ENCODE results near the gene SSUH2.
"Not testable (repeated sequence)": the region's sequence is repeated elsewhere in the genome, so short reads cannot be mapped to it uniquely, and the experiment has no call there.

Gene SSUH2

DNA sequence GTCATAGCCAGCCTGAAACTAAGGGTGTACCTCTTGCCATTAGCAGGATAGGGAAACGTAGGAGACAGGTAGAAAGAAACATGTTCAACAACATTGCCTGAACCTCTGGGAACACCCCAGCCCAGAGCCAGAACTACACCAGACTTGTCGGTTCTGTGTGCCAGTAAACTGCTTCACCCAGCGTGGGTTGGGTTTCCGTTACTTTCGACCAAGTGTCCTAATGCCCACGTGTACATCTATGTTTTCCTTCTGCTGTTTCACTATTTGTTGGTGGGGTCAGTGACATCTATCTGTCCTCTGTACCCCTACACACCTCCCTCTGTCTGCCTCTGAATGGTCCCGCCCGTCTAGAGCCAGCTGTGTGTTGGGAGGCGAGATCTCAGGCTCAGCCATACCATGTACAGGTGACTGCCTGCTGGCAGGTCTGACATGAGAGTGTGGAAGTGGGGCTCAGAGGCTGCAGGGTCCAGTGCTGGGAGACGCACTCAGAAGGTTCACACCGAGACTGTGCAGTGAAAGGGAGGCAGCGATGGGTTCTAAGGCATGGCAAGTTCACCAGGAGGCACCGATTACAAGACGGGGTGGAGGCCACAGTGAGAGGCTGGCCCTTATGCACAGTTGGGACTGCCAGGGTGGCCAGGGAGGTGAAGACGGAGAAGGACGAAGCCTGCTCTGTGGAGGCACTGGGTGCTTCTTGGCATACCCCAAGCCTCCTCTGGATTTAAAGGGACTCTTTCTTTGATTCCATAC lies 36.4 kb downstream of the SSUH2 start:
- DNase-seq, result no peak

- peak; percentile 80 for DNase-seq
Measured at GRCh38 chr3:8607234-8608040, 37.2 kb downstream of the SSUH2 start.

DNA sequence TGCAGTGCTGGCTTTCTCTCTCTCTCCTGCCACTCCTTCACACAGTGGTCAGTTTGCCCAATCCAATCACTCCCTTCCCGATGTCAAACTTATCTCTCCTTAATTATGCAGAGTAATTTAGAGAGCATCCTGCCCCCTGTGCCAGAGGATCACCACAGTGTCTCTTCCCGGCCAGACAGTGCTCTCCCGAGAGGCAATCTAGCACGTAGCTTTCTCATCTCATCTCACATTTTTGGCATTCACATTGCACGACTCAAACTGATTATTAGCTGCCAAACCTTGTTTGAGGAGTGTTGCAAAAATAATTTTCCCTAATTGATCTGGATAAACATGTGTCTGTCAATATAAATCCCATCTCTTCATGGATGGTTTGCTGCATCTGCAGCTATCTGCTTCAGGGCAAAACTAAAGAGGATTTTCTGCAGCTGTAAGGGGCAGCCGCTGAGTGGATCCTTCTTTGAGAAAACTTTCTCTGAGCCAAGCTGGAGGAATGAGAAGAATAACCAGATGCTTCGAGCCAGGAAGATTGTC lies 37.8 kb downstream of the SSUH2 start:
- peak; percentile 72 for DNase-seq

DNA sequence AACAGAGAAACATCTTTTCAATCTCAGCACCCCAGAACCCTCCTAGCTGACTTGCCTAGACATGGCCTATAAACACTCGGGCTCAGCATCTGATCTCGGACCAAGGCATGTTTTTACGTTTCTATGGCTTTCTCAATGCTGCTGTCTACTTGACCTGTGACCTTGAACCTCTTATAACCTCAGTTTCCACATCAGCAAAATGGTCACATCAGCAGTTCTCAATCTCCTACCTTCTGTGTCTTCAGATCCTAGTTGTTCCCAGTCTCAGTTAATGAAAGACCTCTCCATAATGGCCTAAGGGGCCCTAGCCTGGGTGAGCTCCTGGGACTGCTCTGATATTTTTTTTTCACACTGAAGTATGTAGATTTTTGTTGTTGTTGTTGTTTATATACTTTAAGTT lies 39.6 kb downstream of the SSUH2 start:
- no peak for DNase-seq

DNA sequence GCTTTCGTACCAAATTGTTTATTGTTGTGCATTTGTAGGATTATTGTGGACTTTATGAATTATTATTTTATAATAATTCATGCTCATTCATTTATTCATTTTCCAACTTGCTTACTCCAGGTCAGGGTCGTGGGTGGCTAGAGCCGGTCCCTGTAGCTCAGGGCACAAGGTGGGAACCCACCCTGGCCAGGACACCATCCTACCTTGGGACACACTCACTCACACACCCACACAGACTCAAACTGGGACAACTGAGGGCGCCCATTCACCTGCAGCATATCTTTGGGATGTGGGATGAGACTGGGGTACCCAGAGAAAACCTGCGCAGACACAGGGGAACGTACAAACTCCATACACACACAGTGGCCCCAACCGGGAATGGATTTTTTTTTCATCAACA lies 40.6 kb downstream of the SSUH2 start:
- DNase-seq, result no peak

- no peak for DNase-seq
Measured at GRCh38 chr3:8603115-8603710, 41.4 kb downstream of the SSUH2 start.

DNA sequence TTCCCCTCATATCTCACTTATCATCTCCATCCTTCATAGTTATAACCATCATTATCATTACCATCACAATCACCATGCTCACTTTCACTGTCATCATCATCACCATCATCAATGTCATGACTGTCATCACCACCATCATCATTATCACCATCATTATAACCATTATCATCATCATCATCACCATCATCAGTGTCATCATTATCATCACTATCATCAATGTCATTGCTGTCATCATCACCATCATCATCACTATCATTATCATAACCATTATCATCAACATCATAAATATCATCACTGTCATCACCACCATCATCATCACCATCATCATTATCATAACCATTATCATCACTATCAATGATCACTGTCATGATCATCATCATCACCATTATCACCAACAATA lies 44.1 kb downstream of the SSUH2 start:
- DNase-seq, result no peak

- DNase-seq, result no peak
Measured at GRCh38 chr3:8599146-8599545, 45.5 kb downstream of the SSUH2 start.

GRCh38 chr3:8597219-8597853 lies 47.3 kb downstream of the SSUH2 start:
- no peak for DNase-seq

DNA sequence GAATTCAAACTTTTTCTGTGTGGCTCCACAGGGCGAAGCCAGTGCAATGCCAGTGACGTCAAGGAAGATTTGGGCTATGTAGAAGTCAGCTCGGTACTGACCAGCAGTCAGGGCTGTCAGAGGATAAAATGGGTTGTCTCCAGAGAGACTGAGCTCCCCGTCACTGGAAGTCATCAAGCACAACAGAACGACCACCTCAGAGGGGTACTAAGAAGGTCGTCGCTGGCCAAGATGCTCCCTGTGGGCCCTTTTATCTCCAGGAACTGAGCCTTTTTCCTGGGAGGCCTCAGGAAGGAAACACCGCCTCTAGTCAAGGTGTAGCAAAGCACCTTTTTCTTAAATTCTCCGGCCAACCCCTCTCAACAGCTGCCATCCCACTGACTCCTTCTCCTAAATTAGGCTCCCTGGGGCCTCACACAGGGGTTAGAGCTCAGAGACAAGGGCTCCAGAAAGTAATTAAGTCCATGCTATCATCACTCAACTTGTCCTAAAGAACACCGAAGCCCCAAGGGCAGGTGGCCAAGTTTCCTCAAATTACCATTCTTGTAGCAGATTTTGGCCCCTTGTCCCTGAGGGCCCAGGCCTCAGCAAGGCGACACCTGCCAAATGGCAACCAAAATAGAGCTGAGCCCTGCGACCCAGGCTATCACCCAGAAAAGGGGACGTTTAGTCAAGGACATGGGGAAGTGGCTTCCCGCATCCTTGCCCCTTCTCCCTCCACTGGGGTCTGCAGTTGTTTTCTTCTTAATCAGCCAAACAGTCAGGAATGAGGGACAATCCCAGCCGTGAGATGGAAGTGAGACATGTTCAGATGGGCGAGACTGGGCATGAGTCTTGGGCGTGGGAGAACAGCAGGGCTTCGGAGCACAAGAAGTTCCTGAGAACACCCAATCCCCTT lies 48.0 kb downstream of the SSUH2 start:
- DNase-seq, result no peak

GRCh38 chr3:8595695-8596115 lies 48.9 kb downstream of the SSUH2 start:
- DNase-seq, result no peak

- DNase-seq, result no peak
Measured at GRCh38 chr3:8595252-8595651, 49.3 kb downstream of the SSUH2 start.

- DNase-seq, result no peak
Measured at GRCh38 chr3:8593021-8593827, 51.4 kb downstream of the SSUH2 start.

- DNase-seq, result no peak
Measured at GRCh38 chr3:8589880-8590556, 54.6 kb downstream of the SSUH2 start.

DNA sequence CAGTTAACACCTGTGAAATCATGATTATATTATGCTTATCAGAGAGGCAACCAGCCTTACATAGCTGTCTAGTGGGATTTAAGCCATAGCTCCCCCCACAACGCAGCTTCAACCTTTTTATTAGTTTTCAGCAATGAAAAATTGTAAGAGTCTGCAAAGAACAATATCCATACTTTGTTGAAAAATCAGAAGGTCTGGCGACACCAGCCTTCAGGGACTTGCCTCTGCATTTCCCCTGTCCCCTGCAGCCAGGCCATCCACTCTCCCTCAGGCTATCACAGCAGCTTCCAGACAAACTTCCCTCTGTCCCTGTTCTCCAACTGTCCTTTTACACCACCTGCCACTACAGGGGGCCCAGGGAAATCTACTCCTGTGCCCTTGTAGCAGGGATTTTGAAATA lies 59.9 kb downstream of the SSUH2 start:
- DNase-seq, result no peak

- no peak for DNase-seq
Measured at GRCh38 chr3:8581806-8582445, 62.7 kb downstream of the SSUH2 start.

GRCh38 chr3:8581373-8581772 lies 63.2 kb downstream of the SSUH2 start:
- no peak for DNase-seq

DNA sequence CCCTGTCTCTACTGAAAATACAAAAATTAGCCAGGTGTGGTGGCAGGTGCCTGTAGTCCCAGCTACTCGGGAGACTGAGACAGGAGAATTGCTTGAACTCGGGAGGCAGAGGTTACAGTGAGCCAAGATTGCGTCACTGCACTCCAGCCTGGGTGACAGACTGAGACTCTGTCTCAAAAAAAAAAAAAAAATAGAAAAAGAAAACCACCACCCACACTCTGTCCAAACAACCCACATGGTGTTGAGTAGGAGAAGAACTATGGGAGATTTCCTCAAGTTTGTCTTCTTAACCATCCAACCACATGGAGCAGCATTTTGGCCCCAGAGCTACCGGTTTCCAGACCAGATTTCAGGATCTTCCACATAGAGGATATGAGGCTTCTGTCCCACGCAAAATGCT lies 64.2 kb downstream of the SSUH2 start:
- not testable (repeated sequence) for DNase-seq

DNA sequence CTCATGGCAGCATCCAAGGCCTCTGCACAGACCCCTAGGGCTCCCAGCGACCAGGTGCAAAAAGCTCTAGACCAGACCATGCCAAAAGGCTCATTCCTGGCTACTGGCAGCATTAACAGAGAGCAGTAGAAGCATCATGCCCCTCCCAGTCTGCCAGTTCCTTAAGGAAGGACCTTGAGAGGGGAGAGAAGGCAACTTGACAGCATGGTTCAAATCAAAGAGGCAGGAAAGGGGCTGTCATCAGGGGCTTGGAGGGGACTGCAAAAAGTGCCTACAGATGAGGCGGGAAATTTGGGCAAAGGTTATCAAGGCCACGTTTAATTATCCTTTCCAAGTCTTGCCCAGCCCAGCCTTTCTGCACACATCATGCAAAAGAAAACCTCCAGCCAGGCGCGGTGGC lies 64.7 kb downstream of the SSUH2 start:
- DNase-seq, result no peak

GRCh38 chr3:8579096-8579495 lies 65.5 kb downstream of the SSUH2 start:
- DNase-seq, result no peak
